Stomach (tissue), 9 donors: ENCODE data around the gene BRSK2. TPM values are rescaled to one million over a fixed set of nuclear protein-coding genes. Genes with fewer than 3 reads are reported as not detected.

ENCODE experiments used
- DNase-seq, 2 donors: peaks; one replicate each; pipeline versions ENCODE4 v3.0.0 to v3.0.0-alpha.2; 2013 to 2019
- H3K27ac ChIP-seq, 5 donors: fragments of 200-600 bp in 4 of 5; sonication (generic) in 4 of 5; one replicate each; pipeline ENCODE4 v1.5.1; 2013 to 2019; ENCODE audit warnings: mild to moderate bottlenecking in 1 of 5, moderate library complexity in 1 of 5
- H3K27me3 ChIP-seq, 3 donors: fragments of 200-600 bp; sonication (generic); one replicate each; pipeline ENCODE4 v1.5.1; 2017 to 2019; ENCODE audit warnings: mixed run types in 1 of 3
- H3K36me3 ChIP-seq, 4 donors: fragments of 200-600 bp; sonication (generic); 1 replicate in 3 of 4; 2 replicates in 1 of 4; pipeline ENCODE4 v1.5.1; 2016 to 2019
- H3K4me1 ChIP-seq, 4 donors: fragments of 200-600 bp; sonication (generic); one replicate each; pipeline ENCODE4 v1.5.1; 2016 to 2019
- H3K4me3 ChIP-seq, 4 donors: fragments of 200-600 bp; sonication (generic) in 3 of 4; one replicate each; pipeline ENCODE4 v1.5.1; 2016 to 2019; ENCODE audit warnings: mild to moderate bottlenecking in 1 of 4
- H3K9me3 ChIP-seq, 4 donors: fragments of 200-600 bp; sonication (generic); one replicate each; pipeline ENCODE4 v1.5.1; 2016 to 2019
- EP300 ChIP-seq: sonication (generic); formaldehyde crosslinking; IDR thresholded peaks from one replicate; pipeline ENCODE4 v1.6.1; 2017; ENCODE audit warnings: antibody characterized with exemption
- POLR2A ChIP-seq, 4 donors: fragments of 450-650 bp; IDR thresholded peaks; one replicate each; pipeline ENCODE4 v1.6.1; 2016; ENCODE audit warnings: antibody characterized with exemption in 4 of 4, control low read depth in 2 of 4, mild to moderate bottlenecking in 1 of 4, moderate library complexity in 1 of 4
- POLR2AphosphoS5 ChIP-seq, 3 donors: sonication (generic); formaldehyde crosslinking; IDR thresholded peaks; one replicate each; pipeline ENCODE4 v1.6.1; 2016; ENCODE audit warnings: antibody characterized with exemption in 3 of 3
- WGBS, 5 donors: extraction: QIAGEN DNeasy Blood & Tissue Kit in 3 of 5; methylation state at CpG; one replicate each; pipeline versions ENCODE4 v1.1.5 to v1.1.7; 2013 to 2018; 5-methylcytosine and 5-hydroxymethylcytosine counted together
- intact Hi-C: fragments of 100-400 bp; cut with DNase I; formaldehyde crosslinking; loops from one replicate; pipeline ENCODE4 v1.15.1; 2023; ENCODE audit warnings: low total_unique reads
- polyA plus RNA-seq, 3 donors: library from polyadenylated mRNA; stranded (reverse); fragments of 200-250 nt; gene quantifications; one replicate each; pipeline ENCODE4 v1.2.3, GENCODE V29; 2013
- total RNA-seq, 5 donors: library from RNA; depleted of rRNA; stranded (reverse); fragments of >200 nt; gene quantifications; one replicate each; pipeline versions ENCODE4 v1.1.0 to v1.2.3, GENCODE V29; 2014 to 2016
- TF ChIP-seq, protein P1 (sequence below), 7 experiments: fragments of 450-650 bp in 4 of 7; fragments of 200-600 bp in 3 of 7; sonication (generic) in 3 of 7; IDR thresholded peaks; one replicate each; pipeline ENCODE4 v1.5.1; 2016 to 2019; ENCODE audit warnings: antibody characterized with exemption in 7 of 7, control low read depth in 2 of 7, mild to moderate bottlenecking in 1 of 7
- donor health status: healthy with polysubstance abuse.
- donor health status: Bipolar disorder and iron deficiency.
- donor health status: healthy.

The BRSK2 gene
- total and polyA plus RNA-seq, 8 donors, result 1.8 to 6.9 (median 1.8) TPM; not detected in 3

GRCh38 chr11:1460396-1460985, 70.8 kb downstream of the BRSK2 start:
- Histone ChIP-seq H3K36me3 (peaks cover 0 to 19% (median 9%) of the 10 kb centered on the region in 4 donors), H3K4me3 (peak overlapping the region; percentile 28 to 41 (median 34)), H3K4me1 (peaks cover 24 to 48% (median 41%) of the 10 kb centered on the region in 4 donors), H3K9me3 (no peaks in the 10 kb centered on the region), H3K27ac (peak overlapping the region; percentile 43 to 93 (median 87)), H3K27me3 (no peaks in the 10 kb centered on the region)
- DNase-seq, result peak; percentile 48 to 60
- intact Hi-C loops, result no loop called here
- WGBS, 5 donors, result 20 to 55% (median 45%) methylated on average over 23 to 44 of the region's 44 CpGs
- TF ChIP-seq POLR2A (IDR thresholded peaks at IDR 0.05) (no peak), EP300 (peak; percentile 83), POLR2AphosphoS5 (IDR thresholded peaks at IDR 0.05) (peak; percentile 23 to 64 (median 37))
- TF ChIP-seq, protein P1, sequence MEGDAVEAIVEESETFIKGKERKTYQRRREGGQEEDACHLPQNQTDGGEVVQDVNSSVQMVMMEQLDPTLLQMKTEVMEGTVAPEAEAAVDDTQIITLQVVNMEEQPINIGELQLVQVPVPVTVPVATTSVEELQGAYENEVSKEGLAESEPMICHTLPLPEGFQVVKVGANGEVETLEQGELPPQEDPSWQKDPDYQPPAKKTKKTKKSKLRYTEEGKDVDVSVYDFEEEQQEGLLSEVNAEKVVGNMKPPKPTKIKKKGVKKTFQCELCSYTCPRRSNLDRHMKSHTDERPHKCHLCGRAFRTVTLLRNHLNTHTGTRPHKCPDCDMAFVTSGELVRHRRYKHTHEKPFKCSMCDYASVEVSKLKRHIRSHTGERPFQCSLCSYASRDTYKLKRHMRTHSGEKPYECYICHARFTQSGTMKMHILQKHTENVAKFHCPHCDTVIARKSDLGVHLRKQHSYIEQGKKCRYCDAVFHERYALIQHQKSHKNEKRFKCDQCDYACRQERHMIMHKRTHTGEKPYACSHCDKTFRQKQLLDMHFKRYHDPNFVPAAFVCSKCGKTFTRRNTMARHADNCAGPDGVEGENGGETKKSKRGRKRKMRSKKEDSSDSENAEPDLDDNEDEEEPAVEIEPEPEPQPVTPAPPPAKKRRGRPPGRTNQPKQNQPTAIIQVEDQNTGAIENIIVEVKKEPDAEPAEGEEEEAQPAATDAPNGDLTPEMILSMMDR (IDR thresholded peaks at IDR 0.05), result no peak

GRCh38 chr11:1460986-1461825, 71.5 kb downstream of the BRSK2 start:
- intact Hi-C loops, result no loop called here
- H3K36me3 ChIP-seq, result peaks cover 0 to 24% (median 11%) of the 10 kb centered on the region in 4 donors
- no peaks in the 10 kb centered on the region for H3K27me3 ChIP-seq
- peaks cover 24 to 47% (median 40%) of the 10 kb centered on the region in 4 donors for H3K4me1 ChIP-seq
- peak overlapping the region; percentile 28 to 41 (median 34) for H3K4me3 ChIP-seq
- DNase-seq, result peak in 1 of 2 donors; percentile 51
- TF ChIP-seq POLR2AphosphoS5 (IDR thresholded peaks at IDR 0.05) (peak in 1 of 3 donors; percentile 10), EP300 (no peak)
- WGBS, 5 donors, result 54 to 64% (median 64%) methylated on average over 37 to 50 of the region's 50 CpGs
- H3K27ac ChIP-seq, result peak overlapping the region; percentile 43 to 93 (median 87)
- no peaks in the 10 kb centered on the region for H3K9me3 ChIP-seq

GRCh38 chr11:1461826-1462697, 72.3 kb downstream of the BRSK2 start:
- no peak overlapping the region for H3K4me3 ChIP-seq
- H3K27ac ChIP-seq, result peak overlapping the region in 4 of 5 donors; percentile 84 to 93 (median 88)
- TF ChIP-seq POLR2A (IDR thresholded peaks at IDR 0.05), result no peak
- TF ChIP-seq, protein P1 (IDR thresholded peaks at IDR 0.05), result no peak
- intact Hi-C loops, result no loop called here
- no peak for DNase-seq
- H3K4me1 ChIP-seq, result peaks cover 24 to 47% (median 39%) of the 10 kb centered on the region in 4 donors
- WGBS, 5 donors, result 76 to 85% (median 82%) methylated on average over 43 to 46 of the region's 46 CpGs
- peaks cover 0 to 28% (median 15%) of the 10 kb centered on the region in 4 donors for H3K36me3 ChIP-seq
- no peaks in the 10 kb centered on the region for H3K9me3 ChIP-seq
- H3K27me3 ChIP-seq, result no peaks in the 10 kb centered on the region

DNA sequence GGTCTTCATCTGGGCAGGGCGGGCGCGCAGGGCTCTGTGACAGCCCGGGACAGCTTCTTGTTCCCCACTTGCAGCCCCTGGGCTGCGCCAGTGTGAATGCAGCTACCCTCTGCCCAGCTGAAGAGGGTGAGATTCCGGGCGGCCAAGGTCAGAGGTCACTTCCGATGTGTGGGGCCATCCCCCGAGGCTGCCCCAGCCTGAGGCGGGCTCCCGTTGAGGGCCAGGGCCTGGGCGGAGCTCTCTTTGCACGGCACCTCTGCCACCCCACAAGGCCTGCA, 72.9 kb downstream of the BRSK2 start:
- no peaks in the 10 kb centered on the region for H3K27me3 ChIP-seq
- H3K4me1 ChIP-seq, result peaks cover 24 to 45% (median 39%) of the 10 kb centered on the region in 4 donors
- peaks cover 0 to 34% (median 17%) of the 10 kb centered on the region in 4 donors for H3K36me3 ChIP-seq
- intact Hi-C loops, result no loop called here
- H3K27ac ChIP-seq, result peak overlapping the region in 1 of 5 donors; percentile 93
- TF ChIP-seq EP300 (no peak), POLR2A (IDR thresholded peaks at IDR 0.05) (no peak), POLR2AphosphoS5 (IDR thresholded peaks at IDR 0.05) (no peak)
- TF ChIP-seq, protein P1 (IDR thresholded peaks at IDR 0.05), result no peak
- no peaks in the 10 kb centered on the region for H3K9me3 ChIP-seq
- WGBS, 5 donors, result 80 to 92% (median 84%) methylated on average over 1 to 13 of the region's 13 CpGs
- no peak overlapping the region for H3K4me3 ChIP-seq
- no peak for DNase-seq
